Fibroblast of the aortic adventitia (primary cell): Measurements from ENCODE around the gene SLC12A2. TPM values are rescaled to one million over a fixed set of nuclear protein-coding genes. Genes with fewer than 3 reads are reported as not detected.

Experiments
- DNase-seq: peaks from one replicate; pipeline ENCODE4 v3.0.0-alpha.2; 2010; ENCODE audit warnings: low read depth
- H3K4me3 ChIP-seq: 2 replicates; pipeline ENCODE4 v1.5.1; 2011; ENCODE audit warnings: low read depth, mild to moderate bottlenecking, control low read depth, low read length, moderate library complexity
- CTCF ChIP-seq: IDR thresholded peaks from 2 replicates; pipeline ENCODE4 v1.5.1; 2011; ENCODE audit warnings: mild to moderate bottlenecking, low read length, control low read depth, inconsistent platforms; ENCODE audit not compliant: insufficient read depth
- total RNA-seq: library from RNA; depleted of rRNA; stranded (reverse); fragments of >200 nt; gene quantifications from 2 replicates; pipeline ENCODE4 v1.2.3, GENCODE V29; 2012; ENCODE audit warnings: low replicate concordance

The SLC12A2 gene
- total RNA-seq, 1 donor = 51.9 TPM

GRCh38 chr5:128224336-128224735 is 140.8 kb downstream of the SLC12A2 start:
- peak; percentile 44 for DNase-seq

GRCh38 chr5:128225245-128226030 is 141.9 kb downstream of the SLC12A2 start:
- H3K4me3 ChIP-seq = no peak overlapping the region
- no peak for TF ChIP-seq CTCF
- no peak for DNase-seq

More at GRCh38 chr5:128224336-128224735, 140.8 kb downstream of the SLC12A2 start:
- TF ChIP-seq CTCF = no peak
- H3K4me3 ChIP-seq = no peak overlapping the region

- no peak for TF ChIP-seq CTCF
- no peak overlapping the region for H3K4me3 ChIP-seq
- DNase-seq = peak; percentile 96
These were observed 144.4 kb downstream of the SLC12A2 start for GRCh38 chr5:128228008-128228407.

- H3K4me3 ChIP-seq = no peak overlapping the region
- no peak for TF ChIP-seq CTCF
- peak; percentile 91 for DNase-seq
These were observed 145.0 kb downstream of the SLC12A2 start for GRCh38 chr5:128228521-128228920.

- H3K4me3 ChIP-seq = no peak overlapping the region
- TF ChIP-seq CTCF = no peak
- DNase-seq = no peak
These were observed 151.5 kb downstream of the SLC12A2 start for GRCh38 chr5:128234928-128235641.

- TF ChIP-seq CTCF = no peak
- DNase-seq = no peak
- H3K4me3 ChIP-seq = no peak overlapping the region
These were observed 152.8 kb downstream of the SLC12A2 start for GRCh38 chr5:128236334-128236733.
